ENCODE results near the gene XPR1.
"Not testable (repeated sequence)": the region's sequence is repeated elsewhere in the genome, so short reads cannot be mapped to it uniquely, and the experiment has no call there.

Gene XPR1

DNA sequence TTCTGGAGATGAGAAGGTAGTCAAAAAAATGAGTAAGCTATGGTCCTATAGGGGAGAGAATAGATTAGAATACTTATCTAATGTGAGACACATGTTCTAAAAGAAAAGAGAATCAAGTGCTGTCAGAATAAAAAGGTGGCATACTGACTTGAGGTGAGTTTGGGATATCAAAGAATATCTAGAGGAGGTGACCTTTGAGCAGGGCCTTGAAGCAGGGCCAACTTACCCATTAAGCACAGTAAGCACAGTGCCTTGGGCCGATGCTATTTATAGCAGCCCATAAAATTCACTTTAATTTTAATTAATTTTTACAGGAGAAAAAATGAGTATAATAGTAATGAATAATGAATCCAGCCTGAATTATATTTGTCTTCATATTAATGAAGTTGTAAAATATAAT, 92.2 kb downstream of the XPR1 start:
- DNase-seq, result no peak

DNA sequence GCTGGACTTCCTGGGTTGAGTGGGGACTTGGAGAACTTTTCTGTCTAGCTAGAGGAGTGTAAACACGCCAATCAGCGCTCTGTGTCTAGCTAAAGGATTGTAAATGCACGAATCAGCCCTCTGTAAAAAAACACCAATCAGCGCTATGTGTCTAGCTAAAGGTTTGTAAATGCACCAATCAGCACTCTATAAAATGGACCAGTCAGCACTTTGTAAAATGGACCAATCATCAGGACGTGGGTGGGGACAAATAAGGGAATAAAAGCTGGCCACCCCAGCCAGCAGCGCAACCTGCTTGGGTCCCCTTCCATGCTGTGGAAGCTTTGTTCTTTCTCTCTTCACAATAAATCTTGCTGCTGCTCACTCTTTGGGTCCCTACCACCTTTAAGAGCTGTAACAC, 94.2 kb downstream of the XPR1 start:
- DNase-seq, result not testable (repeated sequence)

DNA sequence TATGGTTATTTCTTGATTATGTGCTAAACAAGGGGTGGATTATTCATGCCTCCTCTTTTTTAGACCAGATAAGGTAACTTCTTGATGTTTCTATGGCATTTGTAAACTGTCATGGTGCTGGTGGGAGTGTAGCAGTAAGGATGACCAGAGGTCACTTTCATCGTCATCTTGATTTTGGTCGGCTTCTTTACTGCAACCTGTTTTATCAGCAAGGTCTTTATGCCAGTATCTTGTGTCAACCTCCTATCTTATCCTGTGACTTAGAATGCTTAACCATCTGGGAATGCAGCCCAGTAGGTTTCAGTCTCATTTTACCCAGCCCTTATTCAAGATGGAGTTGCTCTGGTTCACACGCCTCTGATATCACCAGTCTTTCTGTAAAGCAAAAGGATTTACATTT, 95.9 kb downstream of the XPR1 start:
- not testable (repeated sequence) for DNase-seq

DNA sequence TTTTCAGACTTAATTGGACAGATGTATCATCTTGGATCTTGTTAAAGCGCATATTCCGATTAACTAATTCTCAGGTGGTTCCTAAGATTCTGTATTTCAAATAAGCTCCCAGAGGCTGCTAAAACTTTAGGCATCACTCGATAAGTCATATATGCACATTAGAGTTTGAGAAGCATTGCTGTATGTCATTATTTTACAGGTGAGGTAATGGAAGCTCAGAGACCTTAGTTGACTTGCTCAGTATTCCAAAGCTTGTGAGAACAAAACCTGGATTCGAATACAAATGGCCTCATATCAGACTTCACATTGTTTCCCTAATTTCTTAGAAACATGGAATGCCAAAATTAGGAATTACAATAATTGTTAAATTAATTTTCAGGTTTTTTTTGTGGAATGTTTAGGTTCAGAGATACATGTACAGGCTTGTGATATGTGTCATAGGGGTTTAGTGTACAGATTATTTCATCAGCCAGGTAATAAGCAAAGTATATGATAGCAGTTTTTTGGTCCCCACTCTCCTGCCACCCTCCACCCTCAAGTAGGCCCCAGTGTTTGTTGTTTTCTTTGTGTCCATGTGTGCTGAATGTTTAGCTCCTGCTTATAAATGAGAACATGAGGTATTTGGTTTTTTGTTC, 96.8 kb downstream of the XPR1 start:
- no peak for DNase-seq

DNA sequence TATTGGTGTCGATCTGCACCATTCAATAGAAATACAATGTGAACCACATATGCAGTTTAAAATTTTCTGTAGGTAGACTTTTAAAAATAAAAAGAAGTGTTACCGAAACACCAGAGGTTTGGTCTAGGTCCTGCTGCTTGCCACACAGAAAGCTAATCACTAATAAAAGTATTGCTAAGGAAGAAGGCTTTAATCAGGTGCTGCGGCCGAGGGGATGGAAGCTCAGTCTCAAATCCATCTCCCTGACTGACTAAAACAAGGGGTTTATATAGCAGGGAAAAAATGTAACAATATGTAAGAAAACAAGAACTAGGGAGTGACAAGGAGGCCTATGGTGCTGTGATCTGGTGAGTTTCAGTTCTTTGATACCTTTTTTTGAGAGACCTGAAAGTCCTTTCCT, 99.3 kb downstream of the XPR1 start:
- DNase-seq, result no peak

DNA sequence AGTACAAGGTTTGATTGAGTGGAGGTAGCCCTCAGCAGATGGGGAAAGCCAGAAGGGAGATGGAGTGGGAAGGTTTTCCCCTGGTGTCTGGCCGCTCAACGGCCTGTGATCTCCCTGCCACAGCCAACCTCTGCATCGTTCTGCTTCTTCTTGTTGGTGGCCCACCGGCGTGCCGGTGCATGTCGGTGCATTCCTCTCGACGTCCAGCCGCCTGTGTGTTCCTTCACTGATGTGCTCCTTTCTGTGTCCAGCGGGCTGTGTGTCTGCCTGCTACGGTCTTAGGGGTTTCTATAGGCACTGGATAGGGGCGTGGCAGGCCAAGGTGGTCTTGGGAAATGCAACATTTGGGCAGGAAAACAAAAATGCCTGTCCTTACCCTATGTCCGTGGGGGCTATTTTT, 101.0 kb downstream of the XPR1 start:
- no peak for DNase-seq

DNA sequence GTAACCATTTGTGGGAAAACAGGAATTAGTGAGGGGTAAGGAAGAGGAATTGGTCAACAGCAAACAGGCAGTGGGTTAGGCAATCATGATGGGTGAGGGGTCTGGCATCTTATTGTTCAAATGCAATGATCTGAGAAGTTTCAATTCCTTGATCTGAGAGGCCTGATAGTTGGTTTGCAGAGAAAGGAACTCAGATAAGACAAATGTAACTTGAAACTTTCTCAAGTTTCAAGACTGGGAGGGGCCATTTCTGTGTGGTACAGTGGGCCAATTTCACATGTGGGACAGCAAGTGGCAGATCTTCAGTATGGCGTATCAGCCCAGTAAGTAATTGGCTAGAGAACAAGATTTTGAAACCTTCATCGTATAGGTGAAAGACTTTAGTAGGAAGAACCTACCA, 102.5 kb downstream of the XPR1 start:
- DNase-seq, result no peak

DNA sequence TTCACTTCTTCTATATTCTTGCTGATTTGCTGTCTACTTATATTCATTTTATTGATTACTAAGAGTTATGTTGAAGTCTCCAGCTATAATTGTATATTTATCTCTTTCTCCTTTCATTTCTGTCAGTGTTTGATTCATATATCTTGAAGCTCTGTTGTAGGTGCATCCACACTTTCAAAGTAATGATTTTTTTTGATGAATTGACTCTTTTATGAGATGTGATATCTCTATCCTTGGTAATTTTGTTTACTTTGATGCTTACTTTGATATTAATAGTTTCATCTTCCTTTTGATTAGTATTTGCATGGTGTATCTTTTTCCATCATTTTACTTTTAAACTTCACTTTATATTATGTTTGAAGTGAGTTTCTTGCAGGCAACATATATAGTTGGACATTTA, 110.8 kb downstream of the XPR1 start:
- DNase-seq, result no peak

DNA sequence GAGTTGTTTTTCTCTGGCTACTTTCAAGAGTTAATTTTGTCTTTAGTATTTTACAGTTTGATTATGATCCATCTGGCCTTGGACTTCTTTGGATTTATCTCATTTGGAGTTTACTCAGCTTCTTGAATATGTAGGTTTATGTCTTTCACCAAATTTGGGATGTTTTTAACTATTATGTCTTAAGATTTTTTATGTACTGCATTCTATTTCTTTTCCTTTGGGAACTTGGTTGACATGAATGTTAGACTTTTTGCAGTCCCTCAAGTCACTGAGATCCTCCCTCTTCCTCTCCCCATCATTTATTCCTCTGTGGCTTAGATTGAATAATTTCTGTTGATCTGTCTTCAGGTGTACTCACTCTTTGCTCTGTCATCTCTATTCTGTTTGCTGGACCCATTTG, 112.0 kb downstream of the XPR1 start:
- no peak for DNase-seq

DNA sequence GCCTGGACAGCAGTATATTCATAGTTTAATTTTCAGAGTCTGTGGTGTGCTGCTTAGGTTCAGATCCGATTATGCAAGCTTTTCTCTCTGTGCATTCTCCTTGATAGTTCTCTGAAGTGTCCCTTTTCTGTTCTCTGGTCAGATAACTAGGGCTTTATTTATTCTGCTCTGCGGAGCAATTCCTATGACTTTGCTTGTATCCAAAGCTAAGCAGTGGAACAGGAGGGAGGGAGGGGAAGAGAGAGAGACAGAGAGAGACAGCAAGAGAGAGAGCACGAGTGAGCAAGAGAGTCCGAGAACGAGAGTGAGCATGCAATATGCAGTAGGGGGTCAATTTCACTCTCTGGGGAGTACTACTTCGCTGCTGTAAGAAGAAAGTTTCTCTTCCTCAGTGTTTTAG, 113.3 kb downstream of the XPR1 start:
- no peak for DNase-seq

DNA sequence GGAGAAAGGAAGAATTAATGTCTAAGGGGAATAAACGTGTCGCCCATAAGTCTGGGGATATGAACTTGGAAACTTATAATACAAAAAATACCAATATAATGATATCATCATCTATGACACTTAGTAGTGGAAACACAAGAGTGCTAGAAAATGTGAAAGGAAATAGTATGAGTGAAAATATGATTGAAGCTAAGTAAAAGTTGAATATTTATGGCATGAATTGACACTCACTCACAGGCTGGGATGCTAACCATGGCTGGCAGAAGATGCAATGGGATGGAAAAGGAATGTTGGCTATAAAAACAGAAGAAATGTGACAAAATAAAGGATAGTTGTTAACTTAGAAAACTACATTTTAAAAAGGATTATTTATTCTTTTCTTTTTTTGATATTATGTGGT, 120.1 kb downstream of the XPR1 start:
- DNase-seq, result peak; percentile 53

DNA sequence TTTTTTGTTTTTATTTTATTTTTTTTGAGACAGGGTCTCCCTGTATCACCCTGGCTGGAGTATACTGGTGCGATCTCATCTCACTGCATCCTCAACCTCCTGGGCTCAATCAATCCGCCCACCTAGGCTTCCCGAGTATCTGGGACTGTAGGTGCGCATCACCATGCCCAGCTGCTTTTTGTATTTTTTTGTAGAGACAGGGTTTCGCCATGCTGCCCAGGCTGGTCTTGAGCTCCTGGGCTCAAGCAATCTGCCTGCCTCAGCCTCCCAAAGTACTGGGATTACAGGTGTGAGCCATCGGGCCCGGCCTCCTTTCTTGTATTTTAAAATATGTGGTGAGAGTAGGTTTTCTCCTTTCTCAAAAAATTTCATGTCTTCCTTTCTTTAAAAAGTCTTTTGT, 122.6 kb downstream of the XPR1 start:
- no peak for DNase-seq

DNA sequence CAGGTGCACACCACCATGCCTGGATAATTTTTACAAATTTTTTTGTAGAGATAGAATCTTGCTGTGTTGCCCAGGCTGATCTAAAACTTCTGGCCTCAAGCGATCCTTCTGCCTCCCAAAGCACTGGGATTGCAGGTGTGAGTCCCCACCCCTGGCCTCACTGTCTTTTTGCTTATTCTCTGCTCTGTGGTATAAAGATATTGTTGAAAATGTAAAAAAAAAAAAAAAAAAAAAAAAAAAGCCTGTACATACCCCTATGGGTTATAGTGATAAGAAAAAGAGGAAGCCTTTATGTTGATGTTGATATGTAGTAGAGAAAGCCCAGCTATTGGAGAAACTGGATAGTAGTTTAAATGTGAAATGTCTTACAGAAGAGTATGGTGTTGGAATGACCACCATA, 125.8 kb downstream of the XPR1 start:
- DNase-seq, result no peak

DNA sequence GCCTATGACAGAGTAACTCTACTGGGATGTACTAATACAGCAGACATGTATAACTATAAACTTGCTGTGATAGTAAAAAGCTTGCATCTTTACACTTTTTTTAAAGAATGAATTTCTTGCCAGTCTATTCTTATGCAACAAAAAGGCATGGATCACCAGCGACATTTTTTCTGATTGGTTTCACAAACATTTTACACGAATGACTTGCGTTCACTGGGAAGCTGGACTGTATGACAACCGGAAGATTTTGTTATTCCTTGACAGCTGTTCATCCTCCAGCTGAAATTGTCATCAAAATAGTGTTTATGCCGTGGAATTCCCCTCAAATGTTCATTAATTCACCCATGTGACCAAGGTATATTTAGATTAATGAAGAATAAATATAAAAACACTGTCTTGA, 131.0 kb downstream of the XPR1 start:
- no peak for DNase-seq

DNA sequence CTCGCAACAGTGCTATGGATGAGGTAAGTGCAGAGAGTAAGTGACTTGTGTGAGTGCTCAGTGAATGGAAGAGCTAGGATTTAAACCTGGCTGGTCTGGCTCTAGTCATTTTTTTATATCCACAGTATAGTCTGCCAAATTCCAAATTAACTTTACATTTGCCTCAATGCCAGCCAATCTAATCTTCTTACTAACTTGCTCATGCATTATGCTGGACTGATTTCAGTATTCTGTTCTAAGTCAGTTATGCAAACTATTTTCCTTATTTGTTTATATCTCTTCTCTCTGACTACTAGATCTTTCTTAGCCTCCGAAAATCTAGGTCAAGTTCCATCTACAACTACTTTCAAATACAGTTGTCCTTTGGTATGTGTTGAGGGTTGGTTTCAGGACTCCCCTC, 133.3 kb downstream of the XPR1 start:
- no peak for DNase-seq

DNA sequence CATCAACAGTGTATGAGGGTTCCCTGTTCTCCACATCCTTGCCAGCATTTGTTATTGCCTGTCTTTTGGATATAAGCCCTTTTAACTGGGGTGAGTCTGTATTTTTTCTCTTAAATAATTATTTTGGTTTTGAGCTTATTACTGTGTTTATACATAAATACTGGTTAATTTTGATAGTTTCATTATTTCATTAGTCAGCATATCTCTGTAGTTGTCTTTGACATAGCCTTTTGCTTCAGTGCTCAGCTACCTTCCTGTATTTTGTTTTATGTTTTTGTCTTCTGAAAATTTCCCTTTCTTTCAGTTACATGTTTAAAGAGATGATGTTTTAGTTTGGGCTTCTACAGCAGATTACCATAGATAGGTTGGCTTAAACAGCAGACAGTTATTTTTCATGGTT, 138.1 kb downstream of the XPR1 start:
- DNase-seq, result no peak

DNA sequence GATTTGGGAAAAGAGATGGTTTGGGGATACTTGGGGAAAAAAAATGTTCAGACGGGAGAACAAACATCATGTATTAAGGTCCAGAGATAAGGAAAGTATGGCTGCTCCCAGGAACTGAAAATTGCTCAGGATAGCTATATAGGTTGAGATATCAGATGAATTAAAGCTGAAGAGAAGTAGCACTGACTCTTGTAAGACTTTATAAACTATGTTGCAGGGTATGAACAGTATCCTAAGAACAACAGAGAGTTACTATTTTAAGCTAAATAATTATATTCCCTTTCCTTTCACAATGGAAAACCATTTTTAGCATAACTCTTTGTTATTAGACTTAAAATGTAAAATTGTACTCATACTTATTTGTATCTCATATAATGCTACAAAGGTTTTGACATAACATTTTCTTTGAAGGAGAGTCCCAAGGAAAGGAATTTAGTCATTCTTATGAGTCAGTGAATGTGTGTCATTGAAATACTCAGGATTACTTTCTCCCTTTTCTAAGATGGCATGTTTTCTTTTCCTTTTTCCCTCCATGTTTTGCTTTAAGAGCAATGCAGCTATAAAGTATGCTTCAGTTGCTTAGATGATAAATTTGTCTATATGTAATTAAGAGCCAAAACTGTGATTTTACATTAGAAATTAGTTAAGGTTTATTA, 141.5 kb downstream of the XPR1 start:
- DNase-seq, result peak; percentile 66

DNA sequence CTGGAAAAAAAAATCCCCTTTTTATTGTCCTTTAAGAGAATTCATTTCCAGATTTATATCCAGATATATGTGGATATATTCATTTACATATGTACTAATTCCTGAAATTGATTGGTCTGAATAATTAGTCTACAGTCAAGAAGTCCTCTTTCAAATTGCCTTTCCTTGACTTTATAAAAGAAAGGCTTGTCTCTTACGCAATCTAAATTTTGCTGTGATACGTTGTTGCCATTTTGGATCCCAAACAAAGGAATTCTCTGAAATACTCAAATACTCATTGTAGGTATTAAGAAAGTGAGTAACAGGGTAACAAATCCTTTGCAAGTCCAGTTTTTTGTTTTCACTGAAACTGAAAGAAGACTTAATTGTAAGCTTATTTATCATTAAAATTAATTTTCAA, 144.0 kb downstream of the XPR1 start:
- no peak for DNase-seq

DNA sequence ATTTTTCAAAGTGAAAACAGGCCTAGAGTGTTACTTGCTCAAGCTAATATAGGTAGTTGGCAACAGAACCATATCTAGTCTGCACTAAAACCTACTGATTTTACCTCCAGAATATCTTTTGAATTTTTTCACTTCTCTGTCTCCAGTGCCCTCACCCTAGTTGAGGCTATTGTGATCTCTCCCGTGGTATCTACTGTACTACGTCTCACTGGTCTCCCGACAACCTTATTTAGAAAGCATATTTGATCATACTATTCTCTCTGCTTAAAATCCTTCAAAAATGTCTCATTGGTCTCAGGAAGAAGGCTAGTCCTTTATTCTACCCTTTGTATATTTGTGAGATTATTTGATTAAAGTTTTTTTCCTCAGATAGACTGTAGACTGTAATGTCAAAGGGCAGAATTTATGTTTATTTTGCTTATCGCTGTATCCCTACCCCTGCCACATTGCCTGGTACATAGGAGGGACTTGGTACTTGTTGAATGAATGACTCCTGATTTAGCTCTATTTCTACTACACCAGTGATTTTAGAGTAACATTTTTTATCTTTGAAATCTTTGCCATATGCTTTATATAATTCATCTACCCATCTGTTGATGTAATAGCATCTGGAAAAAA, 145.4 kb downstream of the XPR1 start:
- DNase-seq, result no peak

DNA sequence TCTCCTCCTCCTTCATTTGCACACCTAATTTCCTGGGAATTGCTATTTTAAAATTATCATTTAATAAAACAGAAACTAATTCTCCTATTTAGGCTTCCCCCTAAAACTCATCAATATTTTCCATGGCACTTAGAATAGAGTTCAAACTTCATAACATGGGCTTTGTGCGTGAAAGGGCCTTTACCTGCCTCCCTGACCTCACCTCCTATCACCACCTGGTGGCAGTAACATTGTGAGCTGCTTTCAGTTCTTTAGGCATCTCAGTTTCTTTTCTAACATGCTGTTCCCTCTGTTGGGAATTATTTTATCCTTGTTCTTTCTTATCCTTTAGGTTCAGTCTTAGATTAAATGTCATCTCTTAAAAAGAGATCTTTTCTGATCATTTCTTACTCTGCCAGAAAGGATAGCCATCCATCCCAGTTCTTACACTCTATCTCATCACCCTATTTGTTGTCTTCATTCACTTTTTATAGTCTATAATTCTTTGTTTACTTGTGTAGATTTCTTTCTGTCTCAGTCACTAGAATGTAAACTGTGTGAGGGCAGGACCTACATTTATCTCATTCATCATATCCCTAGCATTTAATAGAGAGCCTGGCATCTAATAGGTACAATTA, 147.1 kb downstream of the XPR1 start:
- DNase-seq, result no peak

DNA sequence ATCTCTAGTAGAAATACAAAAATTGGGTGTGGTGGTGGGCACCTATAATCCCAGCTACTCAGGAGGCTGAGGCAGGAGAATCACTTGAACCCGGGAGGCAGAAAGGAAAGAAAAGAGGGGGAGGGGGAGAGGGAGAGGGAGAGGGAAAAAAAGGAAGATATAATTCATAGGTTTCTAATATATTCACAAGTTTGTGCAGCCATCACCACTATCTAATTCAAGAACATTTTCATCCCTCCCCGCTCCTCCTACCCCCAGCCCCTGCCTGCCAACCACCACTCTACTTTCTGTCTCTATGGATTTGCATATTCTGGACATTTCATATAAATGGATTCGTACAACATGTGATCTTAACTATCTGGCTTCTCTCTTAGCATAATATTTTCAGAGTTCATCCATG, 147.8 kb downstream of the XPR1 start:
- DNase-seq, result no peak

DNA sequence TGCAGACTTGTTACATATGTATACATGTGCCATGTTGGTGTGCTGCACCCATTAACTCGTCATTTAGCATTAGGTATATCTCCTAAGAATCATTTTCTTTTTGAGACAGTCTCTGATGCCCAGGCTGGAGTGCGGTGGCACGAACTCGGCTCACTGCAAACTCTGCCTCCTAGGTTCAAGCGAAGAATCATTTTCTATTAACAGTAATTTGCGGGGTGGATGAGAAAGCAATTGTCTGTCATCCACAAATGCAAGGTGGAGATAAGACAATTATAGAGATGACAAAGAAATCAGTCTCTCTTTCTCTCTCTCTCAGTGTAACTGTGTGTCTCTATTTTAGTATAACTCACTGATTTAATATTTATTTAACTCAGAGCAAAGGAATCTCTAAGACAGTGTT, 149.9 kb downstream of the XPR1 start:
- no peak for DNase-seq

DNA sequence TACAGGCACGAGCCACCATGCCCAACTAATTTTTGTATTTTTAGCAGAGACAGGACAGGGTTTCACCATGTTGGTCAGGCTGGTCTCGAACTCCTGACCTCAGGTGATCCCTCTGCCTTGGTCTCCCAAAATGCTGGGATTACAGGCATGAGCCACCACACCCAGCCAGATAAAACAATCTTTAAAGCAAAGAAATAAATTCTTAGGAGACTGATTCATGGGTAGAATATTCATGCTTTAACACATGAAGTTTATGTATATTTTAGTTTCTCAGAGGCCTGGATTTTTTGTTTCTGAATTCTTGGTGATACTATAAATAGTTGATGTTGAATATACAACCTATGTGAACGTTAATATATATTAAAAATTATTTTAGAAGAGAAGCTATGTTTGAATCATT, 153.5 kb downstream of the XPR1 start:
- DNase-seq, result peak; percentile 17

DNA sequence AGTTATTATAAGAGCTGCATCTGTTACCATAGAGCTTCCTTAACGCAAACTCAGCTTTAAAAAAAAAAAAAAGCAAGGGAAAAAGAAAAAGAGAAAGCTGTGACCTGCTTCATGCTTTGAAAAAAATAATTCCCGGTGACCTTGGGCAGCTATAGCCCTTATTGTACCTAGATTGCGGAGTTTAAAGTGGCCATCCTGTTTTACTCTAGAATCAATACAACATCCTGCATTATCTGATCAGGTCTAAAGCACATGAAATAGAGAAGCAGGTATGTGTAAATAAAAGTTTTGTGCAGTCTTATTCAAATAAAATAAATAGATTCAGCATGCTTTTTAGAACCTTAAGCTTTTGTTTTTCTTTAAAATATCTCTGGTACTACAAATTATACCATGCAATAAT, 154.1 kb downstream of the XPR1 start:
- no peak for DNase-seq

All from EL (cell line).